HFFc6 (cell line): ENCODE results near the gene NME3. TPM values are rescaled to one million over a fixed set of nuclear protein-coding genes. Genes with fewer than 3 reads are reported as not detected.

Source experiments
- DNase-seq: peaks from one replicate; pipeline ENCODE4 v3.0.0-alpha.2; 2018
- H3K27ac Mint-ChIP-seq: 2 replicates; pipeline ENCODE4 v1.8.0; 2020; ENCODE audit warnings: mild to moderate bottlenecking, mixed read lengths
- H3K27me3 Mint-ChIP-seq: 2 replicates; pipeline ENCODE4 v1.8.0; 2021; ENCODE audit warnings: mild to moderate bottlenecking, moderate library complexity, mixed read lengths; ENCODE audit not compliant: insufficient read depth
- H3K36me3 Mint-ChIP-seq: 2 replicates; pipeline ENCODE4 v1.8.0; 2021; ENCODE audit warnings: low read depth, mixed read lengths
- H3K4me1 Mint-ChIP-seq: 2 replicates; pipeline ENCODE4 v1.8.0; 2020; ENCODE audit warnings: low read depth, mixed read lengths
- H3K4me3 Mint-ChIP-seq: 2 replicates; pipeline ENCODE4 v1.8.0; 2020; ENCODE audit warnings: mild to moderate bottlenecking, moderate library complexity, mixed read lengths
- H3K9me3 Mint-ChIP-seq: 2 replicates; pipeline ENCODE4 v1.8.0; 2020; ENCODE audit warnings: mild to moderate bottlenecking, mixed read lengths
- total RNA-seq, 6 experiments: library from RNA; stranded (reverse); fragmentation: NEBNext Ultra II Directional; extraction: Animal tissue kit (Norgen Biotek cat#: 25700); gene quantifications; 2 replicates in 1 of 6; 3 replicates in 5 of 6; pipeline ENCODE4 v1.2.3, GENCODE V29; 2021
- TF ChIP-seq, protein P1 (sequence below): fragments of 200-600 bp; sonication (generic); IDR thresholded peaks from 2 replicates; pipeline ENCODE4 v1.5.0; 2021; ENCODE audit warnings: antibody characterized with exemption, mild to moderate bottlenecking

The NME3 gene
- total RNA-seq, 6 experiments from 2014 or later: 28.2 to 61.0 (median 31.3) TPM

DNA sequence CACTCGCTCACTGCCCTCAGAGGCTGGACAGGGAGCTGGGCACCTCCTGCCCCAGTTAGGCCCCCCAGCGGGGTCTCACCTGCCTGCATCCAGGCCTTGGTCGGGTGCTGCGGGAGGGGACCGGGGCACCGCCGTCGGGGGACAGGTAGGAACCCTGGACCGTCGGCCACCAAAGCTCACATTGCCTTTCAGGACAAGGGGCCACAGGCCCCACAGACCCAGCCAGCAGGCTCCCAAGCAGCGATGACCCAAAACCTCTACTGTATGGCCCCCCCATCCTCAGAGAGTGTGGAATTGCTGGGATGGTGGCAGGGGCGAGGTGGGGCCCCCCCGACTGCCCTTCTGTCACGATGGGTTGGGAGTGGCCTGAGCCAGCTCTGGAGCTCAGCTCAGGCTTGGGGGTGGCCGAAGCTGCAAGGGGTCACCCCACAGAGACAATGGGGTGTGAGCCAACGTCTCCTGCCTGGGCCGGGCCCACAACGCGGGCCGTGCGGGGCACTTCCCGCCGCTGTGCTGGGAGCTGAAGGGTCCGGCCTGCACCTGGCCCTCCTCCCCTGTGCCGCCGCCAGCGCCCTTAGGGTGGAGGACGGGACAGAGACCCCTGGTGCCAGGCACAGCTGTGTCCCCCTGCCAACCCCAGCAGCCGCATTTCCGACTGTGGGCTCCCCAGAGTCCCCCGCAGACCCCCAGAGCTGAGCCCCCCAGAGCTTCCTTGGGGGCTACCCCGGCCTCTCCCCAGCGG is 21.7 kb upstream of the NME3 start:
- no peak for DNase-seq
- Mint-ChIP-seq H3K36me3 (peaks cover 13% of the 10 kb centered on the region; the same call in 1 of the 2 replicates), H3K4me3 (no peak overlapping the region), H3K9me3 (peaks cover 14% of the 10 kb centered on the region), H3K27me3 (no peaks in the 10 kb centered on the region), H3K27ac (no peak overlapping the region), H3K4me1 (no peaks in the 10 kb centered on the region)
- TF ChIP-seq, protein P1, sequence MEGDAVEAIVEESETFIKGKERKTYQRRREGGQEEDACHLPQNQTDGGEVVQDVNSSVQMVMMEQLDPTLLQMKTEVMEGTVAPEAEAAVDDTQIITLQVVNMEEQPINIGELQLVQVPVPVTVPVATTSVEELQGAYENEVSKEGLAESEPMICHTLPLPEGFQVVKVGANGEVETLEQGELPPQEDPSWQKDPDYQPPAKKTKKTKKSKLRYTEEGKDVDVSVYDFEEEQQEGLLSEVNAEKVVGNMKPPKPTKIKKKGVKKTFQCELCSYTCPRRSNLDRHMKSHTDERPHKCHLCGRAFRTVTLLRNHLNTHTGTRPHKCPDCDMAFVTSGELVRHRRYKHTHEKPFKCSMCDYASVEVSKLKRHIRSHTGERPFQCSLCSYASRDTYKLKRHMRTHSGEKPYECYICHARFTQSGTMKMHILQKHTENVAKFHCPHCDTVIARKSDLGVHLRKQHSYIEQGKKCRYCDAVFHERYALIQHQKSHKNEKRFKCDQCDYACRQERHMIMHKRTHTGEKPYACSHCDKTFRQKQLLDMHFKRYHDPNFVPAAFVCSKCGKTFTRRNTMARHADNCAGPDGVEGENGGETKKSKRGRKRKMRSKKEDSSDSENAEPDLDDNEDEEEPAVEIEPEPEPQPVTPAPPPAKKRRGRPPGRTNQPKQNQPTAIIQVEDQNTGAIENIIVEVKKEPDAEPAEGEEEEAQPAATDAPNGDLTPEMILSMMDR: no peak

DNA sequence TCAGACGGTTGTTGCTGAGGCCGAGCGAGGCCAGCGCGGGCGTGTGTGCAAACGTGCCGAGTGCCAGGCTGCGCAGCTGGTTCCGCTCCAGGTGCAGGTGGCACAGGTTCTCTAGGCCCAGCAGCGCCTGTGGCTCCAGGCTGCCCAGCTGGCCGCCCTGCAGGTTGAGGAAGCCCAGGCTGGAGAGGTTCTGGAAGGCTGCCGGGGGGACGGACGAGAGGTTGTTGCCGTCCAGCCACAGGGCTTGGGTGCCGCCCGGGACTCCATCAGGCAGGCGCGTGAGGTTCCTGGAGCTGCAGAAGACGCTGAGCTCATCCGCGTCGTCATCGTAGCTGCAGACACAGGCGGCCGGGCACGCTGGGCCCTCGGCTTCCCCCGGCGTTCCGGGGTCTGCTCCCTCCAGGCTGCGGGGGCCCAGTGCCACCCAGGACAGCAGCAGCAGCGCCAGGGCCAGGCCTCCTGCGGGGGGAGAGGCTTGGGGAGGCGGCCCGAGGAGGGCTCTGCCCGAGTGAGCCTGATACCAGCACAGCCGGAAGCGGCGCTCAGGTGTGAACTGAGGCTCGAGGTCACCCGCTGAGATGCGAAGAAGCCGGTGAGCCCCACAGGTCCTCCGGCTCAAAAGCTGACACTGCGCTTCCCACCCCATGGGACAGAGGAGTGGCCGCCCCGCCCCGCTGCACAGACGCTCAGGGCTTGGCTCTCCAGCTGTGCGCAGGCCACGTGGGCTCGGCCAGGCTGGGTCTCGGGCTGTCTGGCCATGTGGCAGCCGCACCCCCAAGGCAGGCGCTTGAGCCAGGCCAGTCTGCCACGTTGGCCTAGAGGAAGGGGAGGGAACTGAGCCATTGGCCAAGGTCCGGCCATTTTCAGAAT is 20.8 kb upstream of the NME3 start:
- TF ChIP-seq, protein P1: no peak
- DNase-seq: no peak
- Mint-ChIP-seq H3K9me3 (peaks cover 6% of the 10 kb centered on the region), H3K4me3 (no peak overlapping the region), H3K36me3 (peaks cover 10% of the 10 kb centered on the region; the same call in 1 of the 2 replicates), H3K4me1 (no peaks in the 10 kb centered on the region), H3K27me3 (peaks cover under 1% of the 10 kb centered on the region; the same call in 1 of the 2 replicates), H3K27ac (no peak overlapping the region)

DNA sequence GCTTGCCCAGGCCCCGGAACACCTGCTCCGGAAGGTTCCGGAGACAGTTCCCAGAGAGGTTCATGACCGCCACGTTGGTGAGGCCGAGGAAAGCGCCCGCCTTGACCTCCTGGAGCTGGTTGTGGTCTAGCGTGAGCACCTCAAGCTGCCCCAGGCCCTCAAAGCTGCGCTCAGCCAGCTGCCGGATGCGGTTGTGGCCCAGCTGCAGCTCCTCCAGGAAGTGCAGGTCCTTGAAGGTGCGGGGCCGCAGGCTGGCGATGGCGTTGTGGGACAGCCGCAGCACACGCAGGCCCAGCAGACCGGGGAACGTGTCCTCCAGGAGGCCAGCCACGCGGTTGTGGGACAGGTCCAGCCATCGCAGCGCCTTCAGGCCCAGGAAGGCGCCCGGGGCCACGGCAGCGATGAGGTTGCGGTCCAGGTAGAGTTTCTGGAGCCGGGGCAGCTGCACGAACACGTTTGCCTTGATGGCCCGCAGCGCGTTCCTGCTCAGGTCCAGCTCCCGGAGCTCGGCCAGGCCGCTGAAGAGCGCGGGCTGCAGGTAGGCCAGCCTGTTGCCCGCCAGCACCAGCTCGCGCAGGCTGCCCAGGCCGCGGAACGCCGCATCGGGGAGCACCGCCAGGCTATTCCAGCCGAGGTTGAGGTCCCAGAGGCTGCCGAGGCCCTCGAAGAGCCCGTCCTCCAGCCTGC is 20.1 kb upstream of the NME3 start:
- Mint-ChIP-seq H3K36me3 (peaks cover 4% of the 10 kb centered on the region; the same call in 1 of the 2 replicates), H3K9me3 (no peaks in the 10 kb centered on the region), H3K4me3 (no peak overlapping the region), H3K4me1 (no peaks in the 10 kb centered on the region), H3K27me3 (peaks cover 2% of the 10 kb centered on the region; the same call in 1 of the 2 replicates), H3K27ac (no peak overlapping the region)
- DNase-seq: no peak
- TF ChIP-seq, protein P1: no peak

DNA sequence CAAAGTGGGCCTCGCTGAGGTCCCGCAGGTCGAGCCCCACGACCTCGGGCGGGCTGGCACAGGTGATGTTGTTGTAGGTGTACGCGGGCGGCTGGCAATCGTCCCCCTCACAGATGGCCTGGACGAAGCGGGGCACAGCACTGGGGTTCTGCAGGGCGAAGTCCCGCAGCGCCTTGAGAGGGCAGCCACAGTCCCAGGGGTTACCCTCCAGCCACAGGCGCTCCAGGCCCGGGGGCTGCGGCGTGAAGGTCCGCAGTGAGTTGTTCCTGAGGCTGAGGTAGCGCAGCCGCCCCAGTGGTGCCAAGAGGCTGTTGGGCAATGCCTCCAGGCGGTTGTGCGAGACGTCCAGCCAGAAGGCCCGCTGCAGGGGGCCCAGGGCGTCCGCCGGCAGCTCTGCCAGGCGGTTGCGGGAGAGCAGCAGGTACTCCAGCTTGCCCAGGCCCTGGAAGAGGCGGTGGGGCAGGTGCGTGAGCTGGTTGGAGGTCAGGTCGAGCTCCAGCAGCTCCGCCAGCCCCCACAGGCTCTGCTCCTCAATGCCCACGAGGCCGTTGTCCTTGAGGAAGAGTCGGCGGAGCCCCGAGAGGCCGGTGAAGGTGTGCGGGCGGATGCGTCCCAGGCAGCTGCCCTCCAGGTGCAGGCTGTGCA is 19.4 kb upstream of the NME3 start:
- Mint-ChIP-seq H3K4me3 (no peak overlapping the region), H3K4me1 (no peaks in the 10 kb centered on the region), H3K36me3 (peaks cover 4% of the 10 kb centered on the region; the same call in 1 of the 2 replicates), H3K9me3 (no peaks in the 10 kb centered on the region), H3K27ac (no peak overlapping the region), H3K27me3 (peaks cover 2% of the 10 kb centered on the region; the same call in 1 of the 2 replicates)
- DNase-seq: no peak
- TF ChIP-seq, protein P1: no peak

DNA sequence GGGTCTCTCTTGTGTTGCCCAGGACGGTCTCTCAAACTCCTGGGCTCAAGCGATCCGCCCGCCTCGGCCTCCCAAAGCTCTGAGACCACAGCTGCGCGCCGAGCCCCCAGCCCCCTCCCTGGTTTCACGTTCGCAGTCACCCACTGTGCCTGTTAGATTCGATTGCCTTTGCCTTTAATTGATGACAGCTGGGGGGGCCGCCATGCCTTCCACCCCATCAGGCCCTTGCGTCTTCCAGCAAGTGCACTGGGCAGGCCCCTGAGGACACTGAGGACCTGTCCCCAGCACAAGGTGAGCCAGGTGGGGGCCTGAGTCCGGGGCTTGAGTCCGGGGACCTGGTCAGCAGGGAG is 18.9 kb upstream of the NME3 start:
- DNase-seq: no peak
- no peaks in the 10 kb centered on the region for H3K4me1 Mint-ChIP-seq
- TF ChIP-seq, protein P1: no peak
- peaks cover 4% of the 10 kb centered on the region; the same call in 1 of the 2 replicates for H3K36me3 Mint-ChIP-seq
- peaks cover 2% of the 10 kb centered on the region; the same call in 1 of the 2 replicates for H3K27me3 Mint-ChIP-seq
- H3K4me3 Mint-ChIP-seq: no peak overlapping the region
- H3K9me3 Mint-ChIP-seq: no peaks in the 10 kb centered on the region
- H3K27ac Mint-ChIP-seq: no peak overlapping the region
